ENCODE results near the gene NFIA.

NFIA gene

GRCh38 chr1:61132645-61133334 is 50.4 kb downstream of the NFIA start:
- no peak for DNase-seq

- DNase-seq, result no peak
Measured at GRCh38 chr1:61133335-61134019, 51.1 kb downstream of the NFIA start.

GRCh38 chr1:61135291-61135690 is 52.9 kb downstream of the NFIA start:
- no peak for DNase-seq

GRCh38 chr1:61138305-61138704 is 55.9 kb downstream of the NFIA start:
- DNase-seq, result no peak

GRCh38 chr1:61138921-61139774 is 56.8 kb downstream of the NFIA start:
- DNase-seq, result peak in 1 of 2 experiments; percentile 3

GRCh38 chr1:61139775-61140549 is 57.6 kb downstream of the NFIA start:
- DNase-seq, result no peak

- no peak for DNase-seq
Measured at GRCh38 chr1:61140778-61141177, 58.4 kb downstream of the NFIA start.

- DNase-seq, result peak; percentile 72
Measured at GRCh38 chr1:61141288-61142042, 59.1 kb downstream of the NFIA start.

- DNase-seq, result no peak
Measured at GRCh38 chr1:61142043-61142440, 59.7 kb downstream of the NFIA start.

- DNase-seq, result peak; percentile 71 to 85
Measured at GRCh38 chr1:61142726-61143500, 60.6 kb downstream of the NFIA start.

- no peak for DNase-seq
Measured at GRCh38 chr1:61143821-61144424, 61.6 kb downstream of the NFIA start.

GRCh38 chr1:61149010-61149860 is 66.9 kb downstream of the NFIA start:
- no peak for DNase-seq

- no peak for DNase-seq
Measured at GRCh38 chr1:61151565-61151964, 69.2 kb downstream of the NFIA start.

- DNase-seq, result no peak
Measured at GRCh38 chr1:61152066-61152465, 69.7 kb downstream of the NFIA start.

GRCh38 chr1:61152469-61153105 is 70.2 kb downstream of the NFIA start:
- DNase-seq, result no peak

- no peak for DNase-seq
Measured at GRCh38 chr1:61156576-61157467, 74.5 kb downstream of the NFIA start.

- DNase-seq, result no peak
Measured at GRCh38 chr1:61157468-61157987, 75.2 kb downstream of the NFIA start.

- DNase-seq, result no peak
Measured at GRCh38 chr1:61158591-61158990, 76.2 kb downstream of the NFIA start.

All from SHP77 (cell line).